22Rv1 (cell line): ENCODE data around the gene EZH2.

Experiments used
- H3K27ac ChIP-seq: fragments of 450-650 bp; 2 replicates; pipeline ENCODE4 v1.5.1; 2017
- ZFX ChIP-seq: fragments of 450-650 bp; IDR thresholded peaks from 2 replicates; pipeline ENCODE4 v1.6.1; 2017; ENCODE audit warnings: antibody characterized with exemption, borderline replicate concordance
- TF ChIP-seq, protein P1 (sequence below): fragments of 450-650 bp; IDR thresholded peaks from 2 replicates; pipeline ENCODE4 v1.5.1; 2017; ENCODE audit warnings: mild to moderate bottlenecking

EZH2 gene

DNA sequence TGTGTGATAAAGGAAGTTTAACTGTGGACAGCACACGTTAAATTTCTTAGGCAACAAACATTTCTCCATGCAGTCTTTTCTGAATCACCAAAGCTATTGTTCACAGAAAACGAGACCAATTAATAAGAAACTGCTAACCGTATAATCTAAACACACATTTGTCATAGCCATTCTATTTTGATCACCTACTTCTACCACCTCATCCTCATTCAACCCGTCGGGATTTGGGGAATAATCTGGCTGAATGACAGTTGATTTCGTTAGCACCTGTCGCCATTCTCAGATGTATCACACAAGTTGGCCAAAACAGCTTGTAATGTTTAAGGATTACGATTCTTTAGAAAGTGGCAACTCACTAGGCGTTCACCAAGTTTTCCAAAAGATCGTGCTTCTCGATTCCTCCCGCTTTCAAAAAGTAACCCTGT lies 1.2 kb downstream of the EZH2 start:
- H3K27ac ChIP-seq = peak overlapping the region; percentile 96
- no peak for TF ChIP-seq ZFX
- TF ChIP-seq, protein P1, sequence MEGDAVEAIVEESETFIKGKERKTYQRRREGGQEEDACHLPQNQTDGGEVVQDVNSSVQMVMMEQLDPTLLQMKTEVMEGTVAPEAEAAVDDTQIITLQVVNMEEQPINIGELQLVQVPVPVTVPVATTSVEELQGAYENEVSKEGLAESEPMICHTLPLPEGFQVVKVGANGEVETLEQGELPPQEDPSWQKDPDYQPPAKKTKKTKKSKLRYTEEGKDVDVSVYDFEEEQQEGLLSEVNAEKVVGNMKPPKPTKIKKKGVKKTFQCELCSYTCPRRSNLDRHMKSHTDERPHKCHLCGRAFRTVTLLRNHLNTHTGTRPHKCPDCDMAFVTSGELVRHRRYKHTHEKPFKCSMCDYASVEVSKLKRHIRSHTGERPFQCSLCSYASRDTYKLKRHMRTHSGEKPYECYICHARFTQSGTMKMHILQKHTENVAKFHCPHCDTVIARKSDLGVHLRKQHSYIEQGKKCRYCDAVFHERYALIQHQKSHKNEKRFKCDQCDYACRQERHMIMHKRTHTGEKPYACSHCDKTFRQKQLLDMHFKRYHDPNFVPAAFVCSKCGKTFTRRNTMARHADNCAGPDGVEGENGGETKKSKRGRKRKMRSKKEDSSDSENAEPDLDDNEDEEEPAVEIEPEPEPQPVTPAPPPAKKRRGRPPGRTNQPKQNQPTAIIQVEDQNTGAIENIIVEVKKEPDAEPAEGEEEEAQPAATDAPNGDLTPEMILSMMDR = no peak

DNA sequence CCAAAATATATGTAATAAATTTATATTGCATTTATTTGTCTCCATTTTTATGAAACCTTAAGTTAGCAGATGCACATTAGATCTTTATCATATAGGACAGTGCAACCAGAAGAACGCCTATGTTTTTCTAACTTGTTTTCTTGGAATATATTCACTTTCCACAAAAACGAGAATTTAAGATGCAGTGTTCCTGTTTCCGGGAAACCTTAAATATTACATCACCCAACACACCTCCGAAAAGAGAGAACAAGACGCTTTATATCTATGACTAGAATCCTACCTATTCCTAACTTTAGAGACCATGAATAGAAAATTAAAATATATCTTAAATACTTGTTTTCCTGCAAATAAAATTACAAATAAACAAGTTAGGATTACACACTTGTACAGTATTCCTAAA lies 1.9 kb downstream of the EZH2 start:
- no peak overlapping the region for H3K27ac ChIP-seq
- TF ChIP-seq ZFX = no peak
- TF ChIP-seq, protein P1 = no peak

GRCh38 chr7:148878317-148878716 lies 5.8 kb downstream of the EZH2 start:
- H3K27ac ChIP-seq = no peak overlapping the region

GRCh38 chr7:148877517-148877916 lies 6.6 kb downstream of the EZH2 start:
- TF ChIP-seq ZFX = no peak
- TF ChIP-seq, protein P1 = no peak
- H3K27ac ChIP-seq = no peak overlapping the region

More at GRCh38 chr7:148878317-148878716, 5.8 kb downstream of the EZH2 start:
- TF ChIP-seq ZFX = no peak
- TF ChIP-seq, protein P1 = no peak

DNA sequence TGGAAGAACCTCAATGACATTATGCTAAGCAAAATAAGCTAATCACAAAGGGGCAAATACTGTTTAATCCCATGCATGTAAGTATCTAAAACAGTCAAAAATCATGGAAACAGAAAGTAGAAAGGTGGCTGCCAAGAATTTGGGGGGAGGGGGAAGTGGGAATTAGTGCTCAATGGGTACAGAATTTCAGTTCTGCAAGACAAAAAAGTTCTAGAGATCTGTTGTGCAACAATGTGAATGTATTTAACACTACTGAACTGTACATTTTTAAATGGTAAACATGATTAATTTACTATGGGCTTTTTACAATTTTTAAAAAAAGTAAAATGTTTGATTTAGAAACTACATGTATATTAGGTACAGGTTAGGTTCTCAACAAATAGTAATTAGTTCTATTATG lies 11.9 kb downstream of the EZH2 start:
- H3K27ac ChIP-seq = no peak overlapping the region
- TF ChIP-seq, protein P1 = no peak
- TF ChIP-seq ZFX = no peak

DNA sequence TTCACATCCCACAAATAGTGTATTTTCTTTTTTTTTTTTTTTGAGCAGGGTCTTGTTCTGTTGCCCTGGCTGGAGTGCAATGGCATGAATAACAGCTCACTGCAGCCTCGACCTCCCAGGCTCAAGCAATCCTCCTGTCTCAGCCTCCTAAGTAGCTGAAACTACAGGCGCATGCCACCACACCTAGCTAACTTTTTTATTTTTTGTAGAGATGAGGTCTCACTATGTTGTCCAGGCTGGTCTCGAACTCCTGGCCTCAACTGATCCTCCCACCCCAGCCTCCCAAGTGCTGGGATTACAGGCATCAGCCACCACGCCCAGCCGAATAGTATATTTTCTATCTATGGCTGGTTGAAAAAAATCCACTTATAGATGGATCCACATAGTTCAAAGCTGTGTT lies 12.5 kb downstream of the EZH2 start:
- TF ChIP-seq, protein P1 = no peak
- TF ChIP-seq ZFX = no peak
- no peak overlapping the region for H3K27ac ChIP-seq

DNA sequence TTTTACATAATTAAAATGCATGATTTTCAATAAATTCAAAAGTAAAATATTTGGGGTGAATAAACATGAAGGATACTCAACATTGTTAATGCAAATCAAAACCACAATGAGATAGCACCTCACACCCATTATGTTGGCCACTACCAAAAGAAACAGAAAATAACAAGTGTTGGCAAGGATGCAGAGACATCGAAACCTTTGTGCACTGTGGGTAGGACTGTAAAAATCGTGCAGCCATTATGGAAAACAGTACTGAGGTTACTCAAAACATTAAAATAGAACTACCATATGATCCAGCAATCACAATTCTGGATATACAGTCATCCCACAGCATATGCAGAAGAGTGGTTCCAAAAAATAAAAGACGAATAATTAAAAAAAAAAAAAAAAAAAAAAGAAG lies 13.1 kb downstream of the EZH2 start:
- H3K27ac ChIP-seq = no peak overlapping the region

More for the DNA sequence above, 13.1 kb downstream of the EZH2 start:
- TF ChIP-seq, protein P1 = no peak
- TF ChIP-seq ZFX = no peak
